HepG2 (cell line): ENCODE results near the gene PPP1R3A. TPM values are rescaled to one million over a fixed set of nuclear protein-coding genes. Genes with fewer than 3 reads are reported as not detected.

ENCODE experiments used
- ATAC-seq: fragments of 200-7000 bp; cut with Tn5 transposase; 3 replicates; pipeline ENCODE4 v1.9.1; 2020; ENCODE audit warnings: mild to moderate bottlenecking, moderate library complexity
- BruUV-seq: library from RNA; stranded (reverse); fragments of 400-500 nt; replicated peaks from 2 replicates; lab custom pipeline; 2021; lab: Mats Ljungman, UMichigan
- CTCF ChIA-PET: fragments of 300-600 bp; formaldehyde crosslinking; extraction: SDS; loops from one replicate; lab custom pipeline; 2021; ENCODE audit warnings: low total read pairs, inconsistent platforms, low intra/inter-chr PET ratio; lab: Yijun Ruan, JAX
- POLR2A ChIA-PET: fragments of 350-600 bp; sonication (Branson Sonifier 250); formaldehyde crosslinking; loops from one replicate; lab custom pipeline; 2020; ENCODE audit warnings: antibody characterized with exemption, inconsistent platforms; lab: Yijun Ruan, JAX
- DNase-seq: peaks from one replicate; pipeline ENCODE4 v3.0.0-alpha.2; 2015; ENCODE audit warnings: low spot score
- FAIRE-seq: peaks from 3 replicates; lab custom pipeline; 2011; peaks lifted over from hg19 to GRCh38; lab: Jason Lieb, UNC
- H2AFZ ChIP-seq: one replicate; pipeline ENCODE4 v1.6.1; 2011; ENCODE audit warnings: low read length, inconsistent platforms
- H3K27ac ChIP-seq: fragments of 300-600 bp; 3 replicates; pipeline ENCODE4 v1.8.0; 2011; ENCODE audit warnings: mixed run types, mild to moderate bottlenecking, mixed read lengths, low read length, inconsistent platforms; ENCODE audit not compliant: insufficient read depth; ENCODE audit errors: extremely low read length
- H3K27me3 ChIP-seq, 2 experiments: fragments of 200-600 bp in 1 of 2; 2 replicates in 1 of 2; 3 replicates in 1 of 2; pipeline versions ENCODE4 v1.6.0 to v1.8.0; 2011; ENCODE audit warnings: low read length in 2 of 2, mild to moderate bottlenecking in 2 of 2, moderate library complexity in 2 of 2, inconsistent platforms in 1 of 2; ENCODE audit not compliant: insufficient read depth in 2 of 2, control insufficient read depth in 1 of 2
- H3K36me3 ChIP-seq, 2 experiments: fragments of 200-600 bp in 1 of 2; replicated peaks in 1 of 2; 2 replicates in 1 of 2; 3 replicates in 1 of 2; pipeline versions ENCODE4 v1.5.1 to v1.8.0; 2011; ENCODE audit warnings: low read length in 2 of 2, inconsistent platforms in 1 of 2; ENCODE audit not compliant: insufficient read depth in 2 of 2, control insufficient read depth in 1 of 2
- H3K4me1 ChIP-seq: 2 replicates; pipeline ENCODE4 v1.5.1; 2012; ENCODE audit warnings: low read length, inconsistent platforms; ENCODE audit not compliant: insufficient read depth
- H3K4me2 ChIP-seq: 2 replicates; pipeline ENCODE4 v1.6.0; 2011; ENCODE audit warnings: low read depth, low read length, inconsistent platforms
- H3K4me3 ChIP-seq, 3 experiments: fragments of 200-600 bp in 1 of 3; sonication (generic), shearing (Covaris generic) in 1 of 3; replicated peaks in 1 of 3; 2 replicates each; pipeline ENCODE4 v1.5.1; 2011 to 2016; ENCODE audit warnings: low read length in 3 of 3, inconsistent platforms in 2 of 3, low read depth in 2 of 3, mild to moderate bottlenecking in 2 of 3, control low read depth in 1 of 3, mixed read lengths in 1 of 3; ENCODE audit not compliant: insufficient read depth in 1 of 3
- H3K79me2 ChIP-seq: one replicate; pipeline ENCODE4 v1.6.1; 2011; ENCODE audit warnings: low read length, inconsistent platforms; ENCODE audit not compliant: insufficient read depth
- H3K9ac ChIP-seq: 2 replicates; pipeline ENCODE4 v1.6.0; 2011; ENCODE audit warnings: mild to moderate bottlenecking, low read depth, low read length, inconsistent platforms; ENCODE audit not compliant: insufficient read depth
- H3K9me3 ChIP-seq: 2 replicates; pipeline ENCODE4 v1.5.1; 2012; ENCODE audit warnings: mild to moderate bottlenecking, low read length
- H4K20me1 ChIP-seq: 2 replicates; pipeline ENCODE4 v1.6.0; 2011; ENCODE audit warnings: inconsistent platforms, mild to moderate bottlenecking, low read length, moderate library complexity; ENCODE audit not compliant: insufficient read depth
- DR1 ChIP-seq: sonication (generic); formaldehyde crosslinking; IDR thresholded peaks from 2 replicates; pipeline ENCODE4 v1.8.0; 2021; ENCODE audit warnings: mild to moderate bottlenecking, missing genetic modification reagents, inconsistent platforms
- ERF ChIP-seq: IDR thresholded peaks from 2 replicates; pipeline ENCODE4 v1.6.1; 2018; ENCODE audit warnings: missing biosample characterization, missing genetic modification reagents
- JUN ChIP-seq: sonication (generic); formaldehyde crosslinking; IDR thresholded peaks from 2 replicates; pipeline ENCODE4 v1.4.0; 2020; ENCODE audit warnings: mild to moderate bottlenecking, missing genetic modification reagents
- MAFF ChIP-seq: IDR thresholded peaks from 2 replicates; pipeline ENCODE4 v1.6.1; 2011; ENCODE audit warnings: low read depth, low read length, improper control_type of control experiment
- MAFK ChIP-seq, 2 experiments: IDR thresholded peaks in 1 of 2; conservative IDR thresholded peaks in 1 of 2; 2 replicates each; pipeline ENCODE4 v1.6.1; 2011; ENCODE audit warnings: improper control_type of control experiment in 2 of 2, low read length in 2 of 2
- THAP7 ChIP-seq: sonication (generic); formaldehyde crosslinking; IDR thresholded peaks from 2 replicates; pipeline ENCODE4 v1.8.1; 2023; ENCODE audit warnings: mild to moderate bottlenecking, missing genetic modification reagents
- ZNF782 ChIP-seq: sonication (generic); formaldehyde crosslinking; IDR thresholded peaks from 2 replicates; pipeline ENCODE4 v1.4.0; 2020; ENCODE audit warnings: missing genetic modification reagents, mild to moderate bottlenecking, borderline replicate concordance
- ZSCAN22 ChIP-seq: sonication (generic); formaldehyde crosslinking; IDR thresholded peaks from 2 replicates; pipeline ENCODE4 v1.4.0; 2020; ENCODE audit warnings: mild to moderate bottlenecking, missing genetic modification reagents
- WGBS: methylation state at CpG from one replicate; pipeline ENCODE4 v1.1.6; 2017; ENCODE audit warnings: low lambda C conversion rate; 5-methylcytosine and 5-hydroxymethylcytosine counted together
- in situ Hi-C: cut with HindIII; loops from 2 replicates; pipeline ENCODE4 v1.10.0; 2017; ENCODE audit warnings: low pct_unique_long_range_greater_than_20kb; ENCODE audit not compliant: extremely low pct_ligation_motif_present
- intact Hi-C: fragments of 100-400 bp; cut with micrococcal nuclease; formaldehyde crosslinking; loops from one replicate; pipeline ENCODE4 v1.10.0; 2022; ENCODE audit not compliant: unreplicated experiment
- polyA plus RNA-seq, 8 experiments: library from polyadenylated mRNA; depleted of rRNA in 3 of 8; stranded (reverse) in 7 of 8; unstranded in 1 of 8; fragments of >200 nt; fragmentation: Illumina TruSeq in 4 of 8; extraction: Trizol in 4 of 8; gene quantifications; 2 replicates each; pipeline versions ENCODE4 v1.2.1 to v1.2.3, GENCODE V29; 2011 to 2016; ENCODE audit warnings: low read depth in 4 of 8, missing spikeins in 1 of 8, mixed read lengths in 1 of 8; ENCODE audit not compliant: insufficient read depth in 1 of 8
- total RNA-seq, 5 experiments: library from RNA; depleted of rRNA; stranded (reverse); fragments of >200 nt; fragmentation: Illumina TruSeq; extraction: Trizol; gene quantifications; 2 replicates each; pipeline ENCODE4 v1.2.3, GENCODE V29; 2016; ENCODE audit warnings: low read depth in 1 of 5
- TF ChIP-seq, protein P1 (sequence below), 2 experiments: sonication (generic) in 1 of 2; formaldehyde crosslinking in 1 of 2; IDR thresholded peaks; 2 replicates each; pipeline versions ENCODE4 v1.4.0 to v1.6.1; 2016 to 2020; ENCODE audit warnings: borderline replicate concordance in 1 of 2, low read depth in 1 of 2, mild to moderate bottlenecking in 1 of 2, missing genetic modification reagents in 1 of 2

The PPP1R3A gene
- total and polyA plus RNA-seq, 2 of the 13 experiments (the other 11 are each of a cell fraction or from before 2014, with no cell fraction given) = not detected

- no peak for TF ChIP-seq JUN (CRISPR knock-in tag)
- no peak for TF ChIP-seq ZNF782
- TF ChIP-seq DR1 (CRISPR knock-in tag) = no peak
- TF ChIP-seq ZSCAN22 (CRISPR knock-in tag) = no peak
- no peak for TF ChIP-seq ERF (CRISPR knock-in tag)
Measured at GRCh38 chr7:113912876-113913275, 5.9 kb downstream of the PPP1R3A start (continued).

- DNase-seq (no peak), ATAC-seq (no peak), FAIRE-seq (no peak)
- Histone ChIP-seq H3K9me3 (no peaks in the 10 kb centered on the region), H3K79me2 (no peaks in the 10 kb centered on the region), H3K4me3 (no peak overlapping the region), H3K9ac (no peak overlapping the region), H2AFZ (no peak overlapping the region), H3K4me1 (no peaks in the 10 kb centered on the region), H3K27ac (no peak overlapping the region), H3K27me3 (no peaks in the 10 kb centered on the region), H4K20me1 (no peaks in the 10 kb centered on the region), H3K4me2 (no peak overlapping the region), H3K36me3 (no peaks in the 10 kb centered on the region)
- BruUV-seq = no TSS peak
- in situ Hi-C loops = no loop called here
- POLR2A ChIA-PET = no interaction called here
- intact Hi-C loops = no loop called here
- TF ChIP-seq MAFK (conservative IDR thresholded peaks at IDR 0.05 in 1 of 2, IDR thresholded peaks at IDR 0.05 in 1 of 2; ENCODE audit: low read length in 2 of 2) (peak; percentile 78 to 84), THAP7 (CRISPR knock-in tag) (no peak), MAFF (peak; percentile 80)
- TF ChIP-seq, protein P1, sequence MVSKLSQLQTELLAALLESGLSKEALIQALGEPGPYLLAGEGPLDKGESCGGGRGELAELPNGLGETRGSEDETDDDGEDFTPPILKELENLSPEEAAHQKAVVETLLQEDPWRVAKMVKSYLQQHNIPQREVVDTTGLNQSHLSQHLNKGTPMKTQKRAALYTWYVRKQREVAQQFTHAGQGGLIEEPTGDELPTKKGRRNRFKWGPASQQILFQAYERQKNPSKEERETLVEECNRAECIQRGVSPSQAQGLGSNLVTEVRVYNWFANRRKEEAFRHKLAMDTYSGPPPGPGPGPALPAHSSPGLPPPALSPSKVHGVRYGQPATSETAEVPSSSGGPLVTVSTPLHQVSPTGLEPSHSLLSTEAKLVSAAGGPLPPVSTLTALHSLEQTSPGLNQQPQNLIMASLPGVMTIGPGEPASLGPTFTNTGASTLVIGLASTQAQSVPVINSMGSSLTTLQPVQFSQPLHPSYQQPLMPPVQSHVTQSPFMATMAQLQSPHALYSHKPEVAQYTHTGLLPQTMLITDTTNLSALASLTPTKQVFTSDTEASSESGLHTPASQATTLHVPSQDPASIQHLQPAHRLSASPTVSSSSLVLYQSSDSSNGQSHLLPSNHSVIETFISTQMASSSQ (IDR thresholded peaks at IDR 0.05; ENCODE audit: low read depth) = no peak
- TF ChIP-seq, protein P1 (CRISPR knock-in tag; IDR thresholded peaks at IDR 0.05; ENCODE audit: borderline replicate concordance) = no peak
- WGBS = 0% methylated on average over 3 of the region's 3 CpGs
- CTCF ChIA-PET = no interaction called here
Measured at GRCh38 chr7:113907617-113908016, 11.2 kb downstream of the PPP1R3A start.
